Measurements from ENCODE around the gene RABGAP1. TPM values are rescaled to one million over a fixed set of nuclear protein-coding genes. Genes with fewer than 3 reads are reported as not detected.

RABGAP1 gene
- total RNA-seq, 4 donors from 2014 or later = 64.3 to 116 (median 79.5) TPM

GRCh38 chr9:123070198-123070597, 129.4 kb downstream of the RABGAP1 start:
- Histone ChIP-seq H3K4me1 (peaks cover 4 to 21% (median 15%) of the 10 kb centered on the region in 4 donors), H3K36me3 (peaks cover 13 to 81% (median 58%) of the 10 kb centered on the region in 4 donors), H3K9me3 (no peaks in the 10 kb centered on the region), H3K4me3 (no peak overlapping the region), H3K27ac (replicated peaks in 1 of 4) (no peak overlapping the region), H3K27me3 (no peaks in the 10 kb centered on the region)
- DNase-seq (ENCODE audit: extremely low spot score) = no peak
- TF ChIP-seq POLR2A (IDR thresholded peaks at IDR 0.05; ENCODE audit: low read depth) (no peak), EP300 (IDR thresholded peaks at IDR 0.05) (no peak), CTCF (IDR thresholded peaks at IDR 0.05) (no peak), POLR2AphosphoS5 (IDR thresholded peaks at IDR 0.05) (no peak)
- intact Hi-C loops (cut with DNase I) = no loop called here

GRCh38 chr9:123072407-123072995, 131.7 kb downstream of the RABGAP1 start:
- Histone ChIP-seq H3K4me3 (no peak overlapping the region), H3K27me3 (no peaks in the 10 kb centered on the region), H3K4me1 (peaks cover 4 to 21% (median 14%) of the 10 kb centered on the region in 4 donors), H3K27ac (replicated peaks in 1 of 4) (peak overlapping the region in 1 of 4 donors; percentile 10), H3K36me3 (peaks cover 6 to 79% (median 50%) of the 10 kb centered on the region in 4 donors), H3K9me3 (no peaks in the 10 kb centered on the region)
- 98% methylated on average over 2 of the region's 2 CpGs for WGBS
- TF ChIP-seq EP300 (IDR thresholded peaks at IDR 0.05) = no peak
- no peak for TF ChIP-seq POLR2AphosphoS5 (IDR thresholded peaks at IDR 0.05)
- TF ChIP-seq CTCF (IDR thresholded peaks at IDR 0.05) = no peak
- TF ChIP-seq POLR2A (IDR thresholded peaks at IDR 0.05; ENCODE audit: low read depth) = no peak
- intact Hi-C loops (cut with DNase I) = no loop called here
- no peak for DNase-seq (ENCODE audit: extremely low spot score)

GRCh38 chr9:123073441-123073840, 132.6 kb downstream of the RABGAP1 start:
- Histone ChIP-seq H3K4me1 (peaks cover 4 to 21% (median 14%) of the 10 kb centered on the region in 4 donors), H3K27me3 (no peaks in the 10 kb centered on the region), H3K4me3 (peak overlapping the region in 1 of 4 donors; percentile 8), H3K36me3 (peaks cover 6 to 82% (median 49%) of the 10 kb centered on the region in 4 donors), H3K27ac (replicated peaks in 1 of 4) (peak overlapping the region; percentile 7 to 59 (median 32)), H3K9me3 (no peaks in the 10 kb centered on the region)
- intact Hi-C loops (cut with DNase I) = no loop called here
- no peak for TF ChIP-seq EP300 (IDR thresholded peaks at IDR 0.05)
- TF ChIP-seq POLR2A (IDR thresholded peaks at IDR 0.05; ENCODE audit: low read depth) = no peak
- TF ChIP-seq POLR2AphosphoS5 (IDR thresholded peaks at IDR 0.05) = no peak
- no peak for DNase-seq (ENCODE audit: extremely low spot score)
- 68% methylated on average over 5 of the region's 5 CpGs for WGBS

- Histone ChIP-seq H3K27me3 (no peaks in the 10 kb centered on the region), H3K36me3 (peaks cover 11 to 88% (median 52%) of the 10 kb centered on the region in 4 donors), H3K4me1 (peaks cover 4 to 21% (median 14%) of the 10 kb centered on the region in 4 donors), H3K4me3 (peak overlapping the region in 1 of 4 donors; percentile 8), H3K27ac (replicated peaks in 1 of 4) (peak overlapping the region; percentile 7 to 59 (median 32)), H3K9me3 (no peaks in the 10 kb centered on the region)
- no peak for DNase-seq (ENCODE audit: extremely low spot score)
- WGBS = 86% methylated on average over 1 of the region's 1 CpG
- TF ChIP-seq POLR2A (IDR thresholded peaks at IDR 0.05; ENCODE audit: low read depth) = no peak
- no peak for TF ChIP-seq CTCF (IDR thresholded peaks at IDR 0.05)
- intact Hi-C loops (cut with DNase I) = no loop called here
These were observed 133.2 kb downstream of the RABGAP1 start for GRCh38 chr9:123073991-123074422.

- Histone ChIP-seq H3K27me3 (no peaks in the 10 kb centered on the region), H3K9me3 (no peaks in the 10 kb centered on the region), H3K4me1 (peaks cover 4 to 21% (median 14%) of the 10 kb centered on the region in 4 donors), H3K36me3 (peaks cover 11 to 89% (median 53%) of the 10 kb centered on the region in 4 donors), H3K4me3 (no peak overlapping the region), H3K27ac (replicated peaks in 1 of 4) (peak overlapping the region in 2 of 4 donors; percentile 7 to 59)
- TF ChIP-seq POLR2A (IDR thresholded peaks at IDR 0.05; ENCODE audit: low read depth) (no peak), EP300 (IDR thresholded peaks at IDR 0.05) (no peak), POLR2AphosphoS5 (IDR thresholded peaks at IDR 0.05) (no peak), CTCF (IDR thresholded peaks at IDR 0.05) (no peak)
- no peak for DNase-seq (ENCODE audit: extremely low spot score)
- intact Hi-C loops (cut with DNase I) = no loop called here
- WGBS = 76% methylated on average over 3 of the region's 3 CpGs
These were observed 133.8 kb downstream of the RABGAP1 start for GRCh38 chr9:123074628-123075027.

Measured in esophagus muscularis mucosa (tissue), 4 donors.